ENCODE data around the gene MAP1S. TPM values are rescaled to one million over a fixed set of nuclear protein-coding genes. Genes with fewer than 3 reads are reported as not detected.

The MAP1S gene
- total RNA-seq, 6 experiments from 2014 or later, result 11.1 to 31.3 (median 14.9) TPM

GRCh38 chr19:17718550-17718946 lies 732 bp upstream of the MAP1S start:
- Histone ChIP-seq H3K9me3 (no peaks in the 10 kb centered on the region), H3K27ac (no peak overlapping the region), H3K4me1 (peaks cover 0 to 18% (median 5%) of the 10 kb centered on the region in 4 donors), H3K36me3 (no peaks in the 10 kb centered on the region), H3K27me3 (no peaks in the 10 kb centered on the region), H3K4me3 (no peak overlapping the region)
- no peak for ATAC-seq
- WGBS (ENCODE audit: insufficient coverage, low coverage, low lambda C conversion rate, missing lambda C conversion rate), result 93% methylated on average over 2 of the region's 4 CpGs
- TF ChIP-seq, protein P1, sequence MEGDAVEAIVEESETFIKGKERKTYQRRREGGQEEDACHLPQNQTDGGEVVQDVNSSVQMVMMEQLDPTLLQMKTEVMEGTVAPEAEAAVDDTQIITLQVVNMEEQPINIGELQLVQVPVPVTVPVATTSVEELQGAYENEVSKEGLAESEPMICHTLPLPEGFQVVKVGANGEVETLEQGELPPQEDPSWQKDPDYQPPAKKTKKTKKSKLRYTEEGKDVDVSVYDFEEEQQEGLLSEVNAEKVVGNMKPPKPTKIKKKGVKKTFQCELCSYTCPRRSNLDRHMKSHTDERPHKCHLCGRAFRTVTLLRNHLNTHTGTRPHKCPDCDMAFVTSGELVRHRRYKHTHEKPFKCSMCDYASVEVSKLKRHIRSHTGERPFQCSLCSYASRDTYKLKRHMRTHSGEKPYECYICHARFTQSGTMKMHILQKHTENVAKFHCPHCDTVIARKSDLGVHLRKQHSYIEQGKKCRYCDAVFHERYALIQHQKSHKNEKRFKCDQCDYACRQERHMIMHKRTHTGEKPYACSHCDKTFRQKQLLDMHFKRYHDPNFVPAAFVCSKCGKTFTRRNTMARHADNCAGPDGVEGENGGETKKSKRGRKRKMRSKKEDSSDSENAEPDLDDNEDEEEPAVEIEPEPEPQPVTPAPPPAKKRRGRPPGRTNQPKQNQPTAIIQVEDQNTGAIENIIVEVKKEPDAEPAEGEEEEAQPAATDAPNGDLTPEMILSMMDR (IDR thresholded peaks at IDR 0.05), result no peak
- TF ChIP-seq POLR2A (IDR thresholded peaks at IDR 0.05), result no peak
- no peak for DNase-seq
- intact Hi-C loops (cut with DNase I), result loop anchor here in 1 of 2 donors (10.0 kb wide), 1 partner anchor 56 kb away; no protein-coding TSS in a partner anchor

GRCh38 chr19:17719730-17720400 lies 585 bp downstream of the MAP1S start:
- ATAC-seq (peak in 3 of 4 donors; percentile 2 to 10 (median 5)), DNase-seq (peak in 1 of 3 donors; percentile 33)
- TF ChIP-seq, protein P1 (IDR thresholded peaks at IDR 0.05), result no peak
- no peak for TF ChIP-seq POLR2A (IDR thresholded peaks at IDR 0.05)
- Histone ChIP-seq H3K27me3 (no peaks in the 10 kb centered on the region), H3K36me3 (peaks cover 0 to 8% (median 0%) of the 10 kb centered on the region in 4 donors), H3K4me1 (peaks cover 0 to 18% (median 5%) of the 10 kb centered on the region in 4 donors), H3K9me3 (no peaks in the 10 kb centered on the region), H3K27ac (peak overlapping the region; percentile 15 to 66 (median 62)), H3K4me3 (peak overlapping the region; percentile 78 to 89 (median 86))
- intact Hi-C loops (cut with DNase I), result loop anchor here in 1 of 2 donors (10.0 kb wide), 1 partner anchor 55 kb away; no protein-coding TSS in a partner anchor
- WGBS (ENCODE audit: insufficient coverage, low coverage, low lambda C conversion rate, missing lambda C conversion rate), result 7% methylated on average over 4 of the region's 38 CpGs

DNA sequence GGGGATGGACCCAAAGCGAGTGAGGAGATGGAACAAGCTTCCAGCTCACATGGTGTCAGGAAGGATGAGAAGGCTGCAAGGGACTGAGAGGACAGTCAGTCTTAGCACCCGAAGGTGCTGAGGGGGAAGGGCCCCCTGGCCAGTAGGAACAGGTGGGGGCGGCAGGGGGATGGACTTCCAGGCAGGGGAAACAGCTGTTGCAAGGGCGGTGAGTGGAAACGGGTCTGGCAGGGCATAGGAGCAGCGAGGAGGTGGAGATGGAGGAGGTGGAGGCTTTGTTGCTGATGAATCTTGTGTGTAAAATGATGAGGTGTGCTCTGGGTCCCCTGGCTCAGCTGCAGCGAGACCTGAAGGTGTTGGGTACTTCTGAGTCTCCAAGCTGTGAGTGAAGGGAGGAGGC lies 1.2 kb downstream of the MAP1S start:
- Histone ChIP-seq H3K9me3 (no peaks in the 10 kb centered on the region), H3K27me3 (no peaks in the 10 kb centered on the region), H3K27ac (peak overlapping the region in 2 of 3 donors; percentile 18 to 66), H3K4me1 (peaks cover 0 to 18% (median 5%) of the 10 kb centered on the region in 4 donors), H3K4me3 (peak overlapping the region; percentile 78 to 89 (median 86)), H3K36me3 (peaks cover 0 to 12% (median 0%) of the 10 kb centered on the region in 4 donors)
- WGBS (ENCODE audit: insufficient coverage, low coverage, low lambda C conversion rate, missing lambda C conversion rate), result 24% methylated on average over 7 of the region's 7 CpGs
- no peak for ATAC-seq
- intact Hi-C loops (cut with DNase I), result no loop called here
- DNase-seq, result peak in 1 of 3 donors; percentile 32
- TF ChIP-seq, protein P1 (IDR thresholded peaks at IDR 0.05), result no peak
- no peak for TF ChIP-seq POLR2A (IDR thresholded peaks at IDR 0.05)

GRCh38 chr19:17721111-17721628 lies 1.9 kb downstream of the MAP1S start:
- 69% methylated on average over 6 of the region's 12 CpGs for WGBS (ENCODE audit: insufficient coverage, low coverage, low lambda C conversion rate, missing lambda C conversion rate)
- peak overlapping the region in 1 of 3 donors; percentile 89 for H3K4me3 ChIP-seq
- H3K4me1 ChIP-seq, result peaks cover 0 to 18% (median 5%) of the 10 kb centered on the region in 4 donors
- TF ChIP-seq POLR2A (IDR thresholded peaks at IDR 0.05), result no peak
- no peaks in the 10 kb centered on the region for H3K9me3 ChIP-seq
- H3K27ac ChIP-seq, result no peak overlapping the region
- intact Hi-C loops (cut with DNase I), result no loop called here
- DNase-seq, result no peak
- H3K36me3 ChIP-seq, result peaks cover 0 to 15% (median under 1%) of the 10 kb centered on the region in 4 donors
- ATAC-seq, result peak in 1 of 4 donors; percentile 14
- H3K27me3 ChIP-seq, result no peaks in the 10 kb centered on the region

DNA sequence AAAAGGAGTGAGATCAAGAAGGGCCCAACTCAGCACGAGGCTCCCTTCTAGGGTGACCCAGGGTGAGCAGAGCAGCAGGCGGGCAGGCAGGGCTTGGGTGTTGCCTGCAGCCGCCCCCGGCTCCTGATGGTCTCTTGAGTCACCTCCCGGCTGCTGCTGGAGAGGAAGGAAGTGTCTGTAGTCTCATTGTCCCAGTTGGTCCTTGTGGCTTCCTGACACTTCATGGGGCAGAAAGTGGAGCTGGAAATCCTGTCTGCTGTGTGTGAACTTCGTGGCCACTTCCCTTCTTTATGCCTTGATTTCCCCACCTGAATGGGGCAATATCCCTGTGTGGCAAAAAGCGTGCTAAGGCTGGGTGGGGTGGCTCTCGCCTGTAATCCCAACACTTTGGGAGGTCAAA lies 2.5 kb downstream of the MAP1S start:
- H3K27ac ChIP-seq, result no peak overlapping the region
- DNase-seq (peak; percentile 59 to 72 (median 64)), ATAC-seq (peak; percentile 58 to 75 (median 71))
- TF ChIP-seq POLR2A (IDR thresholded peaks at IDR 0.05), result no peak
- TF ChIP-seq, protein P1 (IDR thresholded peaks at IDR 0.05), result no peak
- H3K4me1 ChIP-seq, result peaks cover 0 to 18% (median 5%) of the 10 kb centered on the region in 4 donors
- H3K27me3 ChIP-seq, result no peaks in the 10 kb centered on the region
- peaks cover 0 to 22% (median under 1%) of the 10 kb centered on the region in 4 donors for H3K36me3 ChIP-seq
- H3K4me3 ChIP-seq, result no peak overlapping the region
- no peaks in the 10 kb centered on the region for H3K9me3 ChIP-seq
- 39% methylated on average over 2 of the region's 8 CpGs for WGBS (ENCODE audit: insufficient coverage, low coverage, low lambda C conversion rate, missing lambda C conversion rate)
- intact Hi-C loops (cut with DNase I), result no loop called here

Measured in right lobe of liver (tissue), 6 donors.